Endothelial cell of hepatic sinusoid (primary cell): ENCODE measurements around the gene MUC2.
"Not testable (repeated sequence)": the region's sequence is repeated elsewhere in the genome, so short reads cannot be mapped to it uniquely, and the experiment has no call there.

Experiments
- in situ Hi-C: cut with HindIII; loops from 2 replicates; pipeline ENCODE4 v1.10.0; 2017; ENCODE audit warnings: low sequenced_read_pairs

The MUC2 gene

DNA sequence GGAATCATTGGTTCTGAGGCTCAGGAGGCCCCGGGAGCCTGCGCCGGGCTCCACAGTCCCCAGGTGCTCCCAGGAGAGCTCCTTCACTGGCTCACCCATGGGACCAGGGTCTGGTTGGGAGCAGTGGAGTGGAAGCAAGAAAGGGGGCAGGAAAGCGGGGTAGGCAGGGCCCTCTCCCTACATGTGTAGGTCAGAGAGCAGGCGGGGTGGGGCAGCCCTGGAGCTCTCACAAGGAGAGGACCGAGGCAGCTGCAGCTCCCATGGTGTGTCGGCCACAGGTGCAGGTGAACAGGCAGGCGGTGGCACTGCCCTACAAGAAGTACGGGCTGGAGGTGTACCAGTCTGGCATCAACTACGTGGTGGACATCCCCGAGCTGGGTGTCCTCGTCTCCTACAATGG, 28.3 kb downstream of the MUC2 start:
- in situ Hi-C loops = no loop called here

DNA sequence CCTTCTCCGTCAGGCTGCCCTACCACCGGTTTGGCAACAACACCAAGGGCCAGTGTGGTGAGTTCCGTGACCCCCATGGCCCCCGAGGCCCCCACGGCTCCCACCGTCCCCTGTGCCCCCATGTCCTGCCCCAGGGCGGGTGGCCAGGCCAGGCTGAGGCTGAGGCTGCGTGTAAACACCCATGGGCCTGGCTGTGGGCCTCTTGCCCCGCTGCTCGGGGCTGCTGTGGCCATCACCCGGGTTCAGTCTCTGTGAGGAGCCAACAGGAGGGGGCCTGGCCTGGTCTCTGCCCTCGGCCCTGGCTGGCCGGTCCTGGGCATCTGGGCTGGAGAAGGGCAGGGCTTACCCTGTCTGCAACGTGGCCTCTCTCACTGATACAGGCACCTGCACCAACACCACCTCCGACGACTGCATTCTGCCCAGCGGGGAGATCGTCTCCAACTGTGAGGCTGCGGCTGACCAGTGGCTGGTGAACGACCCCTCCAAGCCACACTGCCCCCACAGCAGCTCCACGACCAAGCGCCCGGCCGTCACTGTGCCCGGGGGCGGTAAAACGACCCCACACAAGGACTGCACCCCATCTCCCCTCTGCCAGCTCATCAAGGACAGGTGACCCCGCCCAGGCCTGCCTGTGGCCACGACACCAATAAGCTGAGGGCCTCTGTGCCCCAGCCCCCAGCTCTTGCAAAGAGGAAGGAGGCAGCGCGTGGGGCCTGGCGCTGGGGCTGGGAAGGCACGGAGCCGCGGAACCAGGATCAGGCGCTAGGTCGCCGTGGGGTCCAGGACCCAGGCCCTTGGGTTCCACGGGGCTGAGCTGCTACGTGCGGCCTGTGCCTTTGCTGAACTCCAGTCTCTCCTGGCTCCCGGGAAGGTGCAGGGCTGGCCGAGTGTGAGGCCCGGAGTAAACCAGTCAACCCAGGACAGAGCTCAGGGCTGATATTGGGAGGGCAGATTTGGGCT, 29.0 kb downstream of the MUC2 start:
- in situ Hi-C loops = no loop called here

DNA sequence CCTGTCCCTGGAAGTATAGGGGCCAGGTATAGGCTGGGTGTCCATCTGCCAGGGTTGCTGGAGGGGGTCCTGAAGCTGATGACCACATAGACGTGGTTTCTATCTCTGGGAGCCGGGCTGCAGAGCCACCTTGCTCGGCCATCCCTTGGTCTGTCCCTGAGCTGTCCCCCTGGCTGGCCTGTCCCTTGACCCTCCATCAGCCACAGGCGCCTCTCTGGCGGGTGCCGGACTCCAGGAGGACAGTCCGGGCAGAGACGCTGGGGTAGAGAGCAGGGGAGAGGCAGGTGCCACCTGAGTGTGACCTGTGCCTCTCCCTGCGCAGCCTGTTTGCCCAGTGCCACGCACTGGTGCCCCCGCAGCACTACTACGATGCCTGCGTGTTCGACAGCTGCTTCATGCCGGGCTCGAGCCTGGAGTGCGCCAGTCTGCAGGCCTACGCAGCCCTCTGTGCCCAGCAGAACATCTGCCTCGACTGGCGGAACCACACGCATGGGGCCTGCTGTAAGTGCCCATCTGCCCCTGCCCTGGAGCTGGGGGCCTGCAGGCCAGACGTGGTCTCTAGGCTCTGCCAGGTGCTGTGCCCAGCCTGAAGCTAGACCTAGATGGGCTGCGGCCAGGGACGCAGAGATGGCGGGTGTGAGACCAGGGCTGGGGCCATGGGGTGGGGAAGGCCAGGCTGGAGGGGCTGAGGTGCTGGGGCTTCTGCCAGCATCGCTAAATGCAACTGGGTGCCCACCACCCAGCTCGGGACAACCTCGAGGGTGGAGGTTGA, 29.9 kb downstream of the MUC2 start:
- in situ Hi-C loops = no loop called here

DNA sequence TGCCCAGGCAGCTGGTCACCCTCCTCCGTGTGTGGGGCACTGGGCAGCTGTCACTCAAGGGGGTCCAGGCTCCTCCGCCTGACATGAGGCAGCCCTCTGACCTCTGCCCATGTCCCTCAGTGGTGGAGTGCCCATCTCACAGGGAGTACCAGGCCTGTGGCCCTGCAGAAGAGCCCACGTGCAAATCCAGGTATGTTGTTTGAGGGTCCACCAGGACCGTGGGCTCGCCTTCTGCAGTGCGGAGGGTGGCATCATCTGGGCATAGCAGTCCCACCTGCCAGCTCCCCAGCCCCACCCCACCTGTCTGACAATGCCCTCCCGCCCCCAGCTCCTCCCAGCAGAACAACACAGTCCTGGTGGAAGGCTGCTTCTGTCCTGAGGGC, 30.5 kb downstream of the MUC2 start:
- in situ Hi-C loops = no loop called here

GRCh38 chr11:1106387-1106786, 31.7 kb downstream of the MUC2 start:
- in situ Hi-C loops = no loop called here

- in situ Hi-C loops = no loop called here
Observed at GRCh38 chr11:1107316-1108245, 32.9 kb downstream of the MUC2 start.

- in situ Hi-C loops = no loop called here
Observed at GRCh38 chr11:1108246-1108900, 33.7 kb downstream of the MUC2 start.

DNA sequence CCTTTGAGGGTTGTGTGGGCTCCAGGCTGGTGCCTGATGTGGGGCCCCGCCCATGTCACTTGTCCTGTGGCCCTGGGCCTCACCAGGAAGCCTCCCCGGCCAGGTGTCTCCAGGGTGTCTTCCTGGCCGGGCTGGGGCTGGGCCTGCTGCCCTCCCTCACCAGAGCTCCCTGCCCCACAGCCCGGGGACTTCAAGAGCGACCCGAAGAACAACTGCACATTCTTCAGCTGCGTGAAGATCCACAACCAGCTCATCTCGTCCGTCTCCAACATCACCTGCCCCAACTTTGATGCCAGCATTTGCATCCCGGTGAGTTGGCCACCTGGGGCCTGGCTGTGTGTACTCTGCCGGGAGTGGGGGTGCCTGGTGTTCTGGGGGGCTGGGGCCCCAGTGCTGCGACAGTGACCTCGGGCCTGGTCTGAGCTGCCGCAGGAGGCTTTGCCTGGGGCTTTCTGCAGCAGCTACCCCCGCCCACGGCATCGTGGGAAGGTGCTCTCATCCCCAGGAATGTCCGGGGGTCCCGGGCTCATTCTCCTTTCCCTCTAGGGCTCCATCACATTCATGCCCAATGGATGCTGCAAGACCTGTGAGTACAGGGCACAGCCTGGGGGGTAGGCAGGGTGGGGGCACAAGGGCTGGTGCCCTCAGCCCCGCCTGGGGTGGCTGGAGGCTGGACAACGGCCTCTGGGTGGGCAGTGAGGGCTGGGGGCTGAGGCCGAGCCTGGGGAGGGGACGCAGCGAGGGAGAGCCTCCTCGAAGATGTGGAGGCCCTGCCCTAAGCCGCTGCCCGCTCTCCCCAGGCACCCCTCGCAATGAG, 34.6 kb downstream of the MUC2 start:
- in situ Hi-C loops = no loop called here

- in situ Hi-C loops = no loop called here
Observed at GRCh38 chr11:1109918-1110705, 35.4 kb downstream of the MUC2 start.

DNA sequence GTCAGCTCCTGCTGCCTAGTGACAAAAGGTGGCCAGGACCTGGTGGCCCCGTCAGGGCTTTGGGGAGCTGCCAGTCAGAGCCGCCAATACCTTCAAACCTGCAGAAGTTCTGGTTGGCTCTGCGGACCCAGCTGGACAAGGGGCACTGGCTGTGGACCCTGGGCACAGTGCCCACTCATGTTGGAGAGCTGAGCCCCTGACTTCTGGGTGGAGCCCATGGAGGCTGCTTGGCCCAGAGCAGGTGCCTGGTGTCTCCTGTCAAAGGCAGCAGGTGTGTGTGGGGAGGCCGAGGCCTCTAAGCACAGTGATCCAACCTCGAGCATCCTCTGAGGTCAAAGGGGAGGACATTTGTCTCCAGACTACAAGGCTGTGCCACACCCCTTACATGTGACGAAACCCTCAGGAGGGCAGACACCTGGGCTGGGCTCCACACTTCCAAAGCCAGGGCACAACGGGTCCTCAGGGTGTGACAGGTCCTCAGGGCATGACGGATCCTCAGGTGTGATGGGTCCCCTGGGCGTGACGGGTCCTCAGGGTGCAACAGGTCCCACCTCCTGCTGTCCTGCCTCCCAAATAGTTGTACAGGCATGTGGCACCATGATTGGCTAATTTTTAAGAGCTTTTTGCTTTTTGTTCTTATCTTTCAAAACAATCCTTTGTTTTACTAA, 37.0 kb downstream of the MUC2 start:
- in situ Hi-C loops = no loop called here

DNA sequence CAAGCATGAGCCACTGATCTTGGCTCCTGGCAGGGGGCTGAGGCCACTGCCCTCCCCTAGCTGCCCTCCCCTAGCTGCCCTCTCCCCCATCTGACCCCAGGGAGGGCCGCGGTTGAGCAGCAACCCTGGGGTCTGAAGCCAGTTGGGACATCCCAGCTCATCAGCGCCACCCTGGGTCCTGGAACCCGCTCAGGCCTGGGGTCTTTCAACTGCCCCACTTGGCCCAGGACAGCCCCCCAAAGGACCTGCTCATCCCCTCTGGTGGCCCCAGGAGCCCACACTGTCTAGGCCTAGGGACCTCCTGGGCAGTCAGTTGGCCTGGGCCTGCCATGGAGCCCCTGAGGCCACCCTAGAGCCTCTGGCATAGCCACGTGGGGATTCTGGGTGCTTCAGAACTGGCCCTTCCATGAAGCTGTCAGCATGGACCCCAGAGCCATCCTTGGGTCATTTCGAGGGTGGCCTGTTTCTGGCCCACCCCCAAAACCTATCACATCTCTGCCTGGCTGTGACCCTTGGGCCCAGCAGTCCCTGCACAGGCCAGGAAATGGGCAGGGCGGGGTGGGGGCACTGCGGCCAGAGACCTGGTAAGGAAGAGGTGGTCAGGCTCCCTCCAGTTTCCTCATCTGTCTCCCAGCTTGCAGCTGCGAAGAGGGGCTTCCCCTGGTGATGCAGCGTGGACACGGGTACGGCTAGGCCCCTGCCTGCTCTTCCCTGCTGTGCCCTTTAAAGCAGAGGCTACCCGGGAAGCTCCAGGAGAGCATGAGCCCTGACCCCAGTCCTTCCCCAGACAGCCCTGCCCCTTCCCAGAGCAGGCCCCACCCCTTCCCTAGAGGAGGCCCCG, 37.9 kb downstream of the MUC2 start:
- in situ Hi-C loops = no loop called here

- in situ Hi-C loops = no loop called here
Observed at GRCh38 chr11:1113405-1114201, 38.9 kb downstream of the MUC2 start.

GRCh38 chr11:1115292-1115691, 40.6 kb downstream of the MUC2 start:
- in situ Hi-C loops = not testable (repeated sequence)

- in situ Hi-C loops = no loop called here
Observed at GRCh38 chr11:1116104-1116503, 41.4 kb downstream of the MUC2 start.

DNA sequence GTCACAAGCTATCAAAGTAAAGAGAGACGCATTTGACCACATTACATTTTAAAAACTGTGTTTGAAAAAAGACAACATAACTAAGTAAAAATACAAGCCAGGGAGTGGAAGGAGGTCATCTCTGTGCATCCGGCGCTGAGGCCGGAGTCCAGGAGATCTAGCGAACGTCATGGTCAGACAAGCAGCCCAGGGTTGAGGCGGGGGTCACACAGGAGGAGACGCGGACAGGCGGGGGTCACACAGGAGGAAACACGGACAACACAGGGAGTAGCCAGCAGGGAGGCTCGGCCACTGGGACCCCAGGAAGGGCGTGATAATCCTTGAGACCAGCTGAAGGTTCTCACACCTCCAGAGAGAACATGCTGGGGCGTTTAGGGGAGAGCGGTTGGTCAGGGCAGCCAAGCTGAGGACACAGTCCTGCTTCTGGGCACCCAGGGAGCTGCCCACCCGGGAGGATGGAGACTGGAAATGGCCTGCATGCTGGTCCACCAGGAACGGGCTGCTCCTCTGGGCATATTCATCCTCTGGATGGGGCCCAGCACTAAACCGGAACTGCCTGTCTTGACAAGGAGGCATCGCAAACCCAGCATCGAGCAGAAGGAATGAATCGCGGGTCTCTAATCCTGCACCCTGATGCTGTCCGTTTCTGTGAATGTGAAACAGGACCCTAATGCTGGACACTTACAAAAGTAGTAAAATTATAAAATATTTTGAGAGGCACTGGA, 42.2 kb downstream of the MUC2 start:
- in situ Hi-C loops = no loop called here

GRCh38 chr11:1117992-1118391, 43.3 kb downstream of the MUC2 start:
- in situ Hi-C loops = no loop called here
